NCI-H2029 (cell line): ENCODE data around the gene CTAGE8.
"Not testable (repeated sequence)": the region's sequence is repeated elsewhere in the genome, so short reads cannot be mapped to it uniquely, and the experiment has no call there.

Experiments
- DNase-seq: peaks from one replicate; lab custom pipeline; 2025; lab: John Stamatoyannopoulos, UW

Gene CTAGE8, protein sequence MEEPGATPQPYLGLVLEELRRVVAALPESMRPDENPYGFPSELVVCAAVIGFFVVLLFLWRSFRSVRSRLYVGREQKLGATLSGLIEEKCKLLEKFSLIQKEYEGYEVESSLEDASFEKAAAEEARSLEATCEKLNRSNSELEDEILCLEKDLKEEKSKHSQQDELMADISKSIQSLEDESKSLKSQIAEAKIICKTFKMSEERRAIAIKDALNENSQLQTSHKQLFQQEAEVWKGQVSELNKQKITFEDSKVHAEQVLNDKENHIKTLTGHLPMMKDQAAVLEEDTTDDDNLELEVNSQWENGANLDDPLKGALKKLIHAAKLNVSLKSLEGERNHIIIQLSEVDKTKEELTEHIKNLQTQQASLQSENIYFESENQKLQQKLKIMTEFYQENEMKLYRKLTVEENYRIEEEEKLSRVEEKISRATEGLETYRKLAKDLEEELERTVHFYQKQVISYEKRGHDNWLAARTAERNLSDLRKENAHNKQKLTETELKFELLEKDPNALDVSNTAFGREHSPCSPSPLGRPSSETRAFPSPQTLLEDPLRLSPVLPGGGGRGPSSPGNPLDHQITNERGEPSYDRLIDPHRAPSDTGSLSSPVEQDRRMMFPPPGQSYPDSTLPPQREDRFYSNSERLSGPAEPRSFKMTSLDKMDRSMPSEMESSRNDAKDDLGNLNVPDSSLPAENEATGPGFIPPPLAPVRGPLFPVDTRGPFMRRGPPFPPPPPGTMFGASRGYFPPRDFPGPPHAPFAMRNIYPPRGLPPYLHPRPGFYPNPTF

DNA sequence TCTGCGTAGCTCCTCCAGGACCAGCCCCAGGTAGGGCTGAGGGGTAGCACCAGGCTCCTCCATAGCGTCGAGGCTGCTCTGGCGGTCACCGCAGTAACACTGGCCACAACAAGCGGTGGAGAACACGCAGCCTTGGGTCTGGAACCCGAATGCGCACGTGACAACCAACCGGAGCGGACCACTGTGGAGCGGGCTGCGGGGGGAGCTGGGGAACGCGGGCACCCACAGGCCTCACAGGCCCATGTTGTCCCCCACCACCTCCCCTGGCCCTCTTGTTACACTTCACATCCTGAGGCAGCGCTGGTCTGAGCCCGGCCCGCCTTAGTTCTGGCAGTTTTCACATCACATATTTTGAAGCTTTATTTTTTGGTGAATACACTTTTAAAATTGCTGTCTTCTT, at the start of gene CTAGE8:
TSS of gene CTAGE8 (minus strand) at position 101 of the 400 bp plus-strand sequence. CDS start at position 63, 38 bp downstream.
- not testable (repeated sequence) for DNase-seq

- not testable (repeated sequence) for DNase-seq
These were observed 48.4 kb upstream of the CTAGE8 start for GRCh38 chr7:144317537-144317936.

GRCh38 chr7:144311872-144312469, 42.9 kb upstream of the CTAGE8 start, which contains the start of gene OR2A1:
Gene OR2A1 (plus strand): TSS chr7:144312419. CDS start chr7:144318125, 5,706 bp downstream.
- not testable (repeated sequence) for DNase-seq

DNA sequence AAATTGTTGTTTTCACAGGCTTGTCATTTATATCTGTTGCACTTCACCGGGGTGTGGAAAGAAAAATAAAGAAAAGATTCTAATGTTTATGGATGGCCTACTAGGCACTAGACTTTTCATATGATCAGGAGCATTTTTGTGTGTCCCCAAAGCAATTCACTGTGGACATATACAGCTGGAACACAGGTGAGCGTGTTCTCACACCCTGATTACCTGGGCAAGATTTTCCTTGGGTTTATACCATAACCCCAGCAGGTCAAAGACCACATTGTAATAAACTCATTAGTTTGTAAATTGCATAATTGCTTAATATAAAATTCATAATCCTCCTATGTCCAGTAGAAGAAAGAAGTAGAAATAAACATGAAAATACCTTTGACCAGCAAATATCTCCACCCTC, 42.1 kb upstream of the CTAGE8 start:
- DNase-seq, result not testable (repeated sequence)

DNA sequence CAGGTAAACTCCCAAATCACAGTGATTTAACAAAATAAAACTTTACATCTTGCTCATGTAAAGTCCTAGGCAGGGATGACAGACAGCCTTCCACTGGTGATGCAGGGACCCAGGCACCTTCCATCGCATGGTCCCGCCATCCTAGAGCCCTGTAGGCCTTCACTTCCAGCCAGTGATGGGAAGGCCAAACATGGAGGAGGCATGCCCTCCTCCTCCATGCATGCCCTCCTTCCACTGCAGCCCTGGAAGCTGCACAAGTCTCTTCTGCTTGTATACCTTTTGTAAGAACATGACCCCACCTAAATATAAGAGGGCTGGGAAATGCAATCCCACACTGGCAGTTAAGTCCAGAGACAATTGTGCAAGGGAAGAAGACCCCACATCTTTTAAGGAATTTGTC, 40.6 kb upstream of the CTAGE8 start:
- not testable (repeated sequence) for DNase-seq

DNA sequence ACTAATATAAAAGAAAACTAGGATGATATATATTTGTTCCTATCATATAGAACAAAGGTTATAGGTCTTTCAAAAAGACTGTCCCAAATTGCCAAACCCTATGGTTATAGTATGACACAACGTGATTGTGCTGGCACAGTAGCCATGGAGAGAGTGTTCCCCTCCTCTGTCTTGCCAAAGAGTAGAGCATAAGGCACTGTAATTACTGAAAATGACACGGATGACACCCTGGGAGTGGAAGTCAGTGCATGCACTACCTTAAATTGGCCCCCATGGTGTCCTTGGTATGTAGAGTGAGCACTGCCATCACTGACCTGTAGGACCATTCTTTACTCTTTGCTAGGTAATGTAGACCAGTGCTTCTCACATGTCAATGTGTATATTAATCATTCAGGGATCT, 36.1 kb upstream of the CTAGE8 start:
- not testable (repeated sequence) for DNase-seq

DNA sequence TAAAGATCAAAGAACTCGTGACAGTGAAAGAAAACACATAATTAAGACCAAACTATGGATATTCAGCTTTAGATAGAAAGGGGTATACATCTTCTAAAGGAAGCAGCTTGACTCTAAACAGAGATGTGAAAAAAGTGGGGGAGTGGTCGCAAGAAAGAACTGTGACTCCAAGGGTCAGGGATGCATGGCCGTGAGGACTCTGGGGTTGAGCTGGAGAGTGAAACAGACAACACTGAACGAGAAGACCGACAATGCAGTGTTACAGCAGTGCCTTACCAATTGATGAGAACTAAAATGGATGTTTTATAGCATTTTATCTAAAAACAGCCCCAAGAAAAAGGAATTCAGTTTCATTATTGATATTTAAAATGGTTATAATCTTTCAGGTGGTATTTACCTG, 34.5 kb upstream of the CTAGE8 start:
- DNase-seq, result not testable (repeated sequence)

GRCh38 chr7:144302578-144303303, 33.7 kb upstream of the CTAGE8 start:
- DNase-seq, result not testable (repeated sequence)

GRCh38 chr7:144293794-144294499, 24.9 kb upstream of the CTAGE8 start:
- DNase-seq, result not testable (repeated sequence)

GRCh38 chr7:144292384-144293161, 23.5 kb upstream of the CTAGE8 start:
- not testable (repeated sequence) for DNase-seq

DNA sequence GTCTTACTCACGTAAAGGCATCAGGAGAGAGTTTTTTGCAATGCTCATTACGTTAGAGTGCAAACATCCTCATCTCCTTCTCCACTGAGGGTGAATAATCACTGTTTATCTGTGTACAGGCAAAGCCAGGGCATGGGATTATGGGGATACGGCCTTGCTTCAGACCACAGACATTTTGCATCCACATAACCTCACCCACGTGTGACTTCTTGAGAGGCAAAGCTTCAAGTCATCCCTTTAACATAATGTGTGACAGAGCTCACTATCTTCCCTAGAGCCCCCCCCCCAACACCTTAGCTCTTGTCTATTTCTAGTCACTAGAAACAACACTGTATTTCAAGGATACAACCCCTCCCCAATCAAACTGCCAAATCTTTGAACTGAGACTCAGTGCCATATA, 22.5 kb upstream of the CTAGE8 start:
- not testable (repeated sequence) for DNase-seq

GRCh38 chr7:144287171-144287784, 18.2 kb upstream of the CTAGE8 start:
- DNase-seq, result not testable (repeated sequence)

DNA sequence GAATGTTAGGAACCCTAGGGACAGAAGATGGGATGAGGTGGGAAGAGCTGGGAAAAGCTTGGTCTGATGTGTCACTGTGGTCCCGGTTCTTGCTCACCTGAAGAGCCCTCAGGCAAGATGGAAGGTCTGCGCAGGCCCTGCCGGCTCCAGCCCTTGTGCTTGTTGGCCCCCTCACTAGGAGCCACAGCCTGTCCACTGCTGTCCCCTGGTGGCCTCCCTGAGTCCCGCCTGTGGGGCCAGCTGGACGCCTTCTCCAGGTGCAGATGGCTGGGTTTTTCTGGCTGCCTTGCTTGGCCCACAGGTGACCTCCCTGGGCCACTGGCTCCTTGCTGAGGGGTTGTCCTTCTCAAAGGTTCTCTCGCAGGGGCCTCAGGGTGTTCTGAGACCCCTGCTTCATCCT, 14.6 kb upstream of the CTAGE8 start:
- DNase-seq, result not testable (repeated sequence)

GRCh38 chr7:144282490-144282889, 13.4 kb upstream of the CTAGE8 start:
- not testable (repeated sequence) for DNase-seq

DNA sequence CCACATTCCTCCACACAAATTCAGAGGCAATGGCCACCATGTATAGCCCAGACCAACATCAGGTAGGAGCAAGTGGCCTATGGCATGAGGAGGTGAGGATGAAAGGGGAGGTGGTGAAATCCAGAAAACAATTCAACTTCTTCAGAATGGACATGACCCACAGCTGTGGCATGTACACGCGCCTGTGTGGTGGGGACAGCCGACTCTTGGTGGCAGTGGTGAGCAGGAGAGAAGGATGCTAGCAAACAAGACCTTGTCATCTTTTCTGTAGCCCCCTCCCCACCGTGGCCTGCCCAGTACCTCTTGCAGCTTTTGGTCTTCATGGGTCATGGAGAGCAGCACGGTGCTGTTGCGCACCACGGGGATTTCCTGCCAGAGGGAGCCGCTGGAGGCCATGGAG, 12.9 kb upstream of the CTAGE8 start:
- not testable (repeated sequence) for DNase-seq

- DNase-seq, result not testable (repeated sequence)
These were observed 10.9 kb upstream of the CTAGE8 start for GRCh38 chr7:144280010-144280409.

GRCh38 chr7:144275281-144275680, 6.2 kb upstream of the CTAGE8 start:
- DNase-seq, result not testable (repeated sequence)

DNA sequence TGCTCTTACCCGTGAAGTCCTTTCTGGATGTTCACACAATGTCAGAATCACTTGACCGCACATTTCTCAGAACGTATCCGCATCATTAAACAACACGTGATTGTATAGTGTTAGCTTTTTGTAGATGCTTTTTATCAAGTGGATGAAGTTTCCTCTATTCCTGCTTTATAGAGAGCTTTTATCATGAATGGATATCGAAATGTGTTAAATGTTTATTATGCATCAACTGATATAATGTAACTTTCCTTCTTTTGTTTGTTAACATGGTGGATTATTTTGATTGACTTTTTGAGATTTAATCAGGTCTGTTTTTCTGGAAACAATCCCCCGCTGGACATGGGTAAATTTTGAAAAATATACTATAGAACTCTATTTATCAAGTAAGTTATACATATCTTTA, 4.4 kb downstream of the CTAGE8 start, which contains the start of gene OR2A7:
TSS of gene OR2A7 (minus strand) at position 101 of the 400 bp plus-strand sequence. CDS start 5,164 bp downstream, outside the sequence.
- not testable (repeated sequence) for DNase-seq

DNA sequence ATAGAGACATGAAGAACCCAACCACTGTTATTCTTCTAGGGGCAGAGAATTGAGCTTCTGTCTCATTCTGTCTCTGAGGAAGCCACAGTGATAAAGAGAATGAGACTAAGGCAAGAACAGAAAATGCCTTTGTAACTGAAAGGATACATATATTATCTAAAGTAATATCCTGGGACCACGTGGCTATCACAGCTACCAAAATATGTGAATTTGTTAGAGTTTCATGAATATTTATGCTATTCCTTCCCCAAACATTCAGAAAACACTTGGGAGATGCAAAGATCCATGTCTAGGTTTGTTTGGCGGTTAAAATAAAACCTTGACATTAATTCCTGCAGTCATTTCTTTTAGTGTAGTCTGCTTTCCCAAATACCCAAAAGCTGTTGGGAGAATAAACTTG, 7.0 kb downstream of the CTAGE8 start:
- DNase-seq, result not testable (repeated sequence)

DNA sequence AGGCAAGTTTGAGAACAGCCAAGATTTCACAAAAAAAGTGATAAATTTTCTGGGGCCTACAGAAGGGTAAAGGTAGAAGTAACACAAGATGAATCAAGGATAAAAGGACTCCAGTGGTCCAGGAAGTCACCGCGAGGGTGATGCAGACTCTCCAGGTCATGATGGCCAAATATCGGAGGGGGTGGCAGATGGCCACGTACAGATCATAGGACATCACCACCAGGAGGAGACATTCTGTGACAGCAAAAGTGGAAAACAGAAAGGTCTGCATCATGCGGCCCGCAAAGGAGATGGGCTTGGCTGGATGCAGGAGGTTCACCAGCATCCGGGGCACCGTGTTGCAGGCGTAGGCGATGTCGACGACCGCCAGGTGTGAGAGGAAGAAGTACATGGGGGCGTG, 10.0 kb downstream of the CTAGE8 start:
- DNase-seq, result not testable (repeated sequence)
